ENCODE measurements around the gene LTBP3.
"Not testable (repeated sequence)": the region's sequence is repeated elsewhere in the genome, so short reads cannot be mapped to it uniquely, and the experiment has no call there.

LTBP3 gene

GRCh38 chr11:65536412-65537295 is 21.5 kb downstream of the LTBP3 start:
- DNase-seq (ENCODE audit: low read depth), result no peak

GRCh38 chr11:65535102-65535501 is 23.1 kb downstream of the LTBP3 start:
- no peak for DNase-seq (ENCODE audit: low read depth)

GRCh38 chr11:65532388-65533064 is 25.6 kb downstream of the LTBP3 start:
- DNase-seq (ENCODE audit: low read depth), result no peak

- no peak for DNase-seq (ENCODE audit: low read depth)
Observed at GRCh38 chr11:65530157-65530496, 28.0 kb downstream of the LTBP3 start.

GRCh38 chr11:65529475-65530156 is 28.5 kb downstream of the LTBP3 start:
- no peak for DNase-seq (ENCODE audit: low read depth)

- no peak for DNase-seq (ENCODE audit: low read depth)
Observed at GRCh38 chr11:65528819-65529350, 29.3 kb downstream of the LTBP3 start.

- DNase-seq (ENCODE audit: low read depth), result no peak
Observed at GRCh38 chr11:65526744-65527143, 31.4 kb downstream of the LTBP3 start.

GRCh38 chr11:65525546-65526480 is 32.3 kb downstream of the LTBP3 start:
- no peak for DNase-seq (ENCODE audit: low read depth)

GRCh38 chr11:65524741-65525545 is 33.2 kb downstream of the LTBP3 start, which contains the start of gene SCYL1:
Gene SCYL1, plus strand, starts transcription at chr11:65525083. Its CDS starts 71 bp downstream, at chr11:65525154.
- no peak for DNase-seq (ENCODE audit: low read depth)

- DNase-seq (ENCODE audit: low read depth), result no peak
Observed at GRCh38 chr11:65524014-65524740, 34.0 kb downstream of the LTBP3 start.

GRCh38 chr11:65523631-65523968 is 34.6 kb downstream of the LTBP3 start:
- DNase-seq (ENCODE audit: low read depth), result not testable (repeated sequence)

- DNase-seq (ENCODE audit: low read depth), result not testable (repeated sequence)
Observed at GRCh38 chr11:65522718-65523630, 35.2 kb downstream of the LTBP3 start.

- not testable (repeated sequence) for DNase-seq (ENCODE audit: low read depth)
Observed at GRCh38 chr11:65521777-65522521, 36.2 kb downstream of the LTBP3 start.

- not testable (repeated sequence) for DNase-seq (ENCODE audit: low read depth)
Observed at GRCh38 chr11:65518941-65519549, 39.1 kb downstream of the LTBP3 start.

GRCh38 chr11:65516135-65516968 is 41.8 kb downstream of the LTBP3 start:
- no peak for DNase-seq (ENCODE audit: low read depth)

GRCh38 chr11:65512311-65512710 is 45.8 kb downstream of the LTBP3 start:
- not testable (repeated sequence) for DNase-seq (ENCODE audit: low read depth)
